ENCODE results near the gene MYO16.

The MYO16 gene

GRCh38 chr13:108629181-108629752, at the start of gene MYO16:
TSS of gene MYO16 (plus strand) at chr13:108629611. CDS start at chr13:108629845, 234 bp downstream.
- no peak for DNase-seq

DNA sequence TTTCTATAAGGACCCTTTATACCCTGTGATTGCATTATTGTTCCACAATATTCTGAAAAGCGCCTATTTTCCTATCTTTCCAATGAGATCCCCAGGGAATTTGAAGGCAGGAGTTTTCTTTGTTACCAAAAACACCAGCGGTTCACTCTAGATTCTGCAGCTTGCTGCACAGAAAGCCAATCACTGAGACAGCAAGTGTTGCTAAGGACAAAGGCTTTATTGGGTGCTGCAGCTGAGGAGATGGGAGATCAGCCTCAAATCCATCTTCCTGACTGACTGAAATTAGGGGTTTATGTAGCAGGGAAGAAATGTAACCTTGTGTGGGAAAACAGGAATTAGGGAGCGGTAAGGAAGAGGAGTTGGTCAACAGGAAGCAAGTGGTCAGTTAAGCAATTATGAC, 42.6 kb upstream of the MYO16 start:
- no peak for DNase-seq

DNA sequence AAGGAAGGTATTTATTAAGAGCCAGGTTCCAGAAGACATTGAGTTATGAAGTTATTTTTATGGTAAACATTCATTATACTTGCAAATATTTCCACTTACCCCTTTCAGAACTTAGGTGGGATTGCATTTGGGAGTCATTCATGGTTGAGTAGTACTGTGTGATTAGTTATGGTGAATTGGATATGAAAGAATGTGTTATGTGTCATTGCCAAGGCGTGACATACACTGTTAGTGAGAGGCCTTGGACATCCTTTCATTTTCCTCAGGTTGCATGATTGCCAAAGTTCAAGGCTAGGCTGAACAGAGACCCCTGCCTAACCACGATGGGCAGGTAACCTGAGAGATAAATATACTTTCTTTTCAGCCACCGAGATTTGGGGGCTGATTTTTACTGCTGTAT, 40.9 kb upstream of the MYO16 start:
- DNase-seq = no peak

DNA sequence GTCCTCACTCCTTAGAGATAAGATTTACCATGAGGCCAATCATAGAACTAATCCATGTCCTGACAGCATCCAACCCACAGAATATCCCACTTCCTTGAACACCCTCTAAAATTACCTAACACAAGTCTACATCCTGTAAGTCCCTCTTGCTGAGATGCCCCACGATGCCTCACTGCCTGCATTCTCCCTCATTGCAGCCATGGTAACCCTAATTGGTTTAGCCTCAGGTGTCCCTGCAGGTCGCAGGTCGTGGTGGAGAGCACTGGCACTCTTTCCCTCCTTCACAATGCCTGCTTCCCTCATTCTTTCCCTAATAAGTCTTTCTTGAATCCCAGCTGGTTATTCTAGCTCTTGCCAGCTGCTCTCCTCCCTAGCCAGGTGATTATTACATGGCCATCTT, 35.3 kb upstream of the MYO16 start:
- DNase-seq = no peak

DNA sequence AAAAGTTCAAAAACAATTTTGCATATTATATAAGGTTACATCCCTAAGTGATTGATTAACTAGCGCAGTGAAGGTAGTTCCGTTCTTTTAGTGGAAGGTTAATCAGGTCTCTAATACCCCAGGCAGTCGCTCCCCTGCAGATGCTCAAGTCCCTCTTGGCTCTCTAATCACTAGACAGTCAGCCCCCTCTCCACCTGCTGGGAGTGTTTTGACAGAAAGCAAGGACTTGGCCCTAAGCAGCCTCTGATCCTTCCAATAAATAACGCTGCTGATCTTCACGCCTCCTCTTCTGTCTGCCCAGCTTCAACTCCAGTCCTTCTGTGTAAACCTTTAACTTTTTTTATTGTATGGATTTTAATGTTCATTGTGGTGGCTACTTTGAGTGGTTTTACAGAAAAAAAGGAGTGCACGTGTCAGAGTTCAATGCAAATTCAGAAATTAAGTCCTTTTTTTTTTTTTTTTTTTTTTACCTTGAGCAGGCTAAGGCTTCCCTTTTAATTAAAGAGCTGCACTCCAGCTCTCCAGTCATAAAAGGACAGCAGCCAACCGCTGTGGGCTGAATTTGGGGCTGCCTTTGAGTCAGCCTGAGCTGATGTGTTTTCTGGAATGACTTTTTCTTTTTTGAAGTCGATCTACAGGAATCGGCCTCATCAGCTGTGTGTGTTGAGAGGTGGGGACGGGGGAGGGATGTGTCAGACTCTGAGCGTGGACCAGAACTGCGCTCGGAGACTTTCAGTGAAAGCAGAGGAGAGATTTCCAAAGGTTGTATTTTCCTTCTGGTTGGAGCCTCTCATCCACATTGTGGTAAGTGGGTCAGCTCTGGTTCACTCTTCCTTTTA, 33.8 kb upstream of the MYO16 start:
- no peak for DNase-seq

DNA sequence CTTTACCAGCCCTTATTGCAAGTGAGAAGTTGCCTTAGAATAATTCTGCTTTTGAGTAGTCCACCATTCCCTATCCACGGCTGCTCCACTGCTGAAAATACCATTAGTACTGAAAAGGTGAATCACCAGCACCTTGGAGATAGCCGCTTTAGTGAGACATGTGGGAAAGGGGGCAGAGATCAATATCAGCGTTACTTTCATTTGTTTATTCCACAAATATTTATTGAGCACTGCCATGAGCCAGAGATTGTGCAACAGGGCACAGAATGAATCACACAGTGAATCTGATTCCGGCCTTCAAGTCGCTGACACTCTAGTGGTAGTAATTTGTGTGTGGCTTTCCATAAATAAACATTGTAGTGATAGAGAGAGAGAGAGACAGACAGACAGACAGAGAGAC, 31.5 kb upstream of the MYO16 start:
- DNase-seq = peak; percentile 24

DNA sequence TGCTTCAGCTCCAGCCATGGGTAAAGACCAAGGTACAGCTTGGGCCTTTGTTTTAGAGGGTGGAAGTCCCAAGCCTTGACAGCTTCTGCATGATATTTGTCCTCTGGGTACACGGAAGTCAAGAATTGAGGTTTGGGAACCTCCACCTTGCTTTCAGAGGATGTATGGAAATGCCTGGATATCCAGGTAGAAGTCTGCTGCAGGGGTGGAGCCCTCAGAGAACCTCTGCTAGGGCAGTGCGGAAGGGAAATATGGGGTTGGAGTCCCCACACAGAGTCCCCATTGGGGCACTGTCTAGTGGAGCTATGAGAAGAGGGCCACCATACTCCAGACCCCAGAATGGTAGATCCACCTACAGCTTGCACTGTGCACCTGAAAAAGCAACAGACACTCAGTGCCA, 23.0 kb upstream of the MYO16 start:
- DNase-seq = no peak

GRCh38 chr13:108609353-108609752, 20.1 kb upstream of the MYO16 start:
- peak; percentile 48 for DNase-seq

GRCh38 chr13:108610507-108610906, 18.9 kb upstream of the MYO16 start:
- no peak for DNase-seq

GRCh38 chr13:108615241-108615640, 14.2 kb upstream of the MYO16 start:
- no peak for DNase-seq

DNA sequence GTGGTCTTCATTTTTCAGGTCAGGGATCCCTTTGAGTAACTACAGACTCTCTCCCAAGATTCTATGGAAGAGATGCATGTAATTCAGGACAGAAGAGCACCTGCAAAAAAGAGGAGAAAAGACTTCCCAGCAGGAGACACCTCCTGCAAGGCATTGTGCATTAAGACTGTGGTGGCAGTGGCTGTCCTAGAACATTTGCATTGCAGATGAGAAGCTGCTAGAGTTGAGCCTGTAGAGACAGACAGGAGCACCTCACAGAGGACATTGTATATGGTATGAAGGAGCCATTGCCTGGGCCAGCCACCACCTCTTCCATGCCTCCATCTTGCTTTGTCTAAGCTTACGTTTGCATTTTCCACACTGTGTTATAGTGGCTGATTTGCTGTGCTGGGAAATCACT, 11.2 kb upstream of the MYO16 start:
- no peak for DNase-seq

- DNase-seq = no peak
Measured at GRCh38 chr13:108621462-108621861, 7.9 kb upstream of the MYO16 start.

DNA sequence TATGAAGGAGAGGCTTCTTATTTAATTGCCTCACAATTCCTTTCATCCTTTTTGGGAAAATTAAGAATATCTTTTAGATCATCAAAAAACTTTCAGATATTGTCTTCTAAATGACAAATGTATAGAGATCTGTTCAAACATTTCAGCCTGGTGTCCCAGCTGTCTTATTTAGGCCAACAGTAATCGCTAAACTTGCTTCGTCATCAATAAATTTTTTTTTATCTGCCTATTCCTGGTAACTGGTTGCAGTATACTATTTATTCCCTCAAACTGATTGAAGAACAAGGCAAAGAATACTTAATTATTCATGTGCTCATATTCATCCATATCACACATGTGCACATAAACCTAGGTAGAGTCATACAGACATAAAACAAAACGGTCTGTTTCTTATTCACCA, 5.3 kb upstream of the MYO16 start:
- no peak for DNase-seq

- DNase-seq = no peak
Measured at GRCh38 chr13:108624979-108625378, 4.4 kb upstream of the MYO16 start.

DNA sequence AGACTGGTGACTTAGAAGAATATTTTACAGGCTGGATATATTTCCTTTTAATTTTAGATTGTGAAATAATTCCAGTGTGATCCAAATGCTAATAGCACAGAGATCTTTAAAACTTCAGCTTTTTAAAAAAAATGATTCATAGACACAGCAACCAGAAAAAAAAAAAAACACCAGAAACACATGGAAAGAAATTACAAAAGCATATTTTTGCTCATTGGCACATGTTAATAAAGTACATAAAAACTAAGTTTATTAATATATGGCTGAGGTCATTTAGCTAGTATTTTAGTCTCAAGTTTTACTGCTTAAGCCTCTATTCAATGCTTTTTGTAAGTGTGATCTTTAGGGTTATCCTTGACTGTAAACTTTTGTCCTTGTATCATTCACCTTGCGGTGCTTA, 577 bp downstream of the MYO16 start:
- no peak for DNase-seq

- no peak for DNase-seq
Measured at GRCh38 chr13:108632649-108633167, 3.3 kb downstream of the MYO16 start.

DNA sequence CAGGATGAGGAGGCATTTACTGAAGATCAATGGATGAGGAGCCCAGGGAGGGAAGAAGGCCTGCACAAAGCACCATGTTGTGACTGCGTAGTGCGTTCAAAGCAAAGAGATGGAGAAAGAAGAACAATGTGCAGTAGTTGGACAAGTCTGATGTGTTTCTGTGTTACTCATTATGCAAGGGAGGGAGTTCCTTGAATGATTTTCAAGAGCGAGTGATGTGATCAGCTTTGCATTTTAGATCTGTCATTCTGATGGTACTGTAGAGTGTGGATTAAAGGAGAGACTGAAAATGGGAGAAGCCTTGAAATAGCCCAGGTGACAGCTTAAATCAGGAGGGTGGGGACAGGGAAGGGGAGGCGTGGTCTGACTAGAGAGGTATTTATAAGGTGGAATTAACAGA, 9.5 kb downstream of the MYO16 start:
- DNase-seq = no peak

DNA sequence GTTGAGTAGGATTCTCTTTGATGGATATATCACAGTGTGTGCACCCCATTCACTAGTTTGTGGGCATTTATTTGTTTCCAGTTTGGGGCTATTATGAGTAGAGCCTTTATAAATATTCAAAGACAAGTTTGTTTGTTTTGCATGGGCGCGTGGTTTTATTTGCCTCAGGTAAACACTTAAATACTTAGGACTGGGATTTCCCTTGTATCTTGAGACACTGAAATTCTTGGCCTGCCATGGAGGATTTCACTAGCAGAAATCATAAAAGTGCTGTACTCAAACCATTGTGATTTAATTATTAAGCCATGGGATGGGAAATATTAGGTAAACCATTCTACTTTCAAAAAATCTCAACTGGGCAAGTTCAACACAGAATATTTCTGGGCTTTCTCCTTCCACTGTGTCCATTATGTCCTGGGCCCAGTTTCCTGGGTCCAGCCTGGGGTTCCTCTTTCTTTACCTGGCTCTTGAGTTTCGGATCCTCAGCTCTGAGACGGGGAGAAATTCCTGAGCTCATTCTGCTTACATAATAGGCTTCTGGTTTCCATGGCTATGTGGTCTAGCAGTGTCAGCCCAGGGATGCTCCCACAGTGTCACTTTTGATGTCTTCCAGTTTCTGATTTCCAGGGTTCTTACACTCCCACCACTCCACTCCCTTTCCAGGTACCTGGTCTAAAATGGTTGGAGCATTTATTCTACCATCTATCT, 14.4 kb downstream of the MYO16 start:
- DNase-seq = no peak

GRCh38 chr13:108645376-108645775, 16.0 kb downstream of the MYO16 start:
- DNase-seq = no peak

- no peak for DNase-seq
Measured at GRCh38 chr13:108650271-108650670, 20.9 kb downstream of the MYO16 start.

GRCh38 chr13:108656742-108657141, 27.3 kb downstream of the MYO16 start:
- no peak for DNase-seq

- peak; percentile 17 for DNase-seq
Measured at GRCh38 chr13:108657519-108657918, 28.1 kb downstream of the MYO16 start.

DNA sequence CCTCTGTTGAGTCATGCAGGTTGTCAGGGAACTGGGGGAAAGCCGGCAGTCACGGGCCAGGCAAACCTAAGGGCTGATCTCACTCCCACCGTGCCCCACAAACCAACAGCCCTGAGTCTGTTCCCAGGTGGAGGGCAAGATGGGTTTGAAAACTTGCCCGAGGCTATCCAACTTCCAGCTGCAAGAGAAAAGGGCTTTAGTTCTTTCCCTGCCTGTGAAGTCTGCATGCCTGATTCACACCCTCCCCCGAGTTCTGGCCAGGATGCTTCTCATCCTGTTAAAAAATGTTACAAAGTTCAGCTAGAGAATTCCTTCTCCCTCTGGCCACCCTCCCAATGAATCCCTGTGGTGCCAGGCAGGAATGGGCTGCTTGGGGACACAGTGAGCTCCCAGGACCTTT, 33.1 kb downstream of the MYO16 start:
- DNase-seq = no peak

DNA sequence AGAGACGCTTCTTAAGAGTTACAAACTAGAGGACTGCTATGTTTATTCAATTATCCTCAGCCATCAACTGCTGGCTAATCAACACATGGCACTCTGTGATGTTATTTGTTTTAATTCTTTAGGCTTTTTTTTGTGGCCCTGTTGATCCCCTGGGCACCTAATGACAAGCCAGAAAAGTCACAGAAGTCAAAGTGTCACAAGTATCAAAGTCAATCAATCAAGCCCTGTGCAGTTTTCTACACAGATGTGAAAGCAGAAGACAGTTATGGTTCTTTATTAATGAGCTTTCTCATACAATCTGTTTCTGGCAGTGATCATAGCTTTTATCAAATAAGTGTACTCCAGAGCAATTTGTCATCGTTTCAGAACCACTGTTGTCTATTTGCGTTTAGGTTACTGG, 34.3 kb downstream of the MYO16 start:
- no peak for DNase-seq
